CD4-positive, alpha-beta T cell treated with Interferon gamma for 1 hour (primary cell): ENCODE measurements around the gene MYO3B.

Experiments used
- DNase-seq: peaks from one replicate; pipeline ENCODE4 v3.0.0-alpha.2; 2020

The MYO3B gene

DNA sequence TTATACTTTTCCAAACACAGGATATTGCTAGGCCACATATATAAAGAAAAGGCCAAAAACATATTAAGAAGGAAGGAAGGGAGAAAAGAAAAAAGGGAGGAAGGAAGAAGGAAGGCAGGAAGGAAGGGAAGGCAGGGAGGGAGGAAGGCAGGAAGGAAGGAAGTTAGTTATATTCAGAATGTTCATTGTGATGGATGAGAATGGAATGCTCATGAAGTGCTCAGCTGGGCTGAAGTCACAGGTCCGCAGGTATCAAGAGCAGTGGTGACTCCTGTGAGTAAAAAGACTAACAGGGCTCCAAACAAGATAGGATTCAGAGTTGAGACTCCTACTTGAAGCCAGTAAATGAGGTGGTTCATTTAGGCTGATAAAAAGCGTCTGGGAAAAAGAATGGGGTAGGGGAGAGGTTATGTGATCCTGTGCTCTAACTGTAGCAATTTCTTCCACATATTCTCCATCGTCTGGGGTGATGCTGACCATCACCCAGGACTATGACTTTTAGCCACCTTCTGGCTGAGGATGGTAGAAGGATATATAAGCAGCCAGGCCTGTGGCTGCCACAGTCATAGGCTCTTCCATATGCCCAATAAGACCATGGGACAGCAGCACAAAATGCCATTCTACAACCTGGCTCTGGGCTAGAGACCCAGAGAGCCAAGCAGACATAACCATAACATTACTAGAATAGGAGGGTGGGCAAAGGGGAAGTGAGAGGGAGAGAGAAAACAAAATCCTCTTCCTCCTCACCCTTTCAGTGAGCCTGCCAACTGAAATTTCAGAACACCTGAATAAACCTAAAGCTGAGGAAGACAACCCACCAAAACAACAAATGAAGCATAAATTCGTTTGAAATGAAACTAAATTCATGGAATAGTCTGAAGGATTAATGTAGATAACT is 173.2 kb downstream of the MYO3B start:
- DNase-seq = no peak

DNA sequence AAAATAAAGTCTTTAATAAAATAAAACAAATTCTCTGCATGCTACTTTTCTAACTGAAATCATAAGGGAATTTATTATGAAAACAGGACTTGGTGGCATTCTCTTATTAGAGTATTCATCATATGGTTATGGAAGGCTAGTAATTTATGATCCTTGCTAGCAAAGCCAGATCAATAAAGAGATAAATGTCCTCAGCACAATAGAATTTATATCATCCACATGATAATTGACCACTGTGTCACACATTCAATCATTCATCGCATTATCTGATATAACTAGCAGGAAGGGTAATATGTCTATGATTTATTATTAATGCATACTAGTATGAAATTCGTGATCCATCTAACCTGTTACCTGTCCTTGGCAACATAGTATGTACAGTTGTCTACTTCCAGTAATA is 175.8 kb downstream of the MYO3B start:
- no peak for DNase-seq

- no peak for DNase-seq
Measured at GRCh38 chr2:170354388-170354787, 176.4 kb downstream of the MYO3B start.

DNA sequence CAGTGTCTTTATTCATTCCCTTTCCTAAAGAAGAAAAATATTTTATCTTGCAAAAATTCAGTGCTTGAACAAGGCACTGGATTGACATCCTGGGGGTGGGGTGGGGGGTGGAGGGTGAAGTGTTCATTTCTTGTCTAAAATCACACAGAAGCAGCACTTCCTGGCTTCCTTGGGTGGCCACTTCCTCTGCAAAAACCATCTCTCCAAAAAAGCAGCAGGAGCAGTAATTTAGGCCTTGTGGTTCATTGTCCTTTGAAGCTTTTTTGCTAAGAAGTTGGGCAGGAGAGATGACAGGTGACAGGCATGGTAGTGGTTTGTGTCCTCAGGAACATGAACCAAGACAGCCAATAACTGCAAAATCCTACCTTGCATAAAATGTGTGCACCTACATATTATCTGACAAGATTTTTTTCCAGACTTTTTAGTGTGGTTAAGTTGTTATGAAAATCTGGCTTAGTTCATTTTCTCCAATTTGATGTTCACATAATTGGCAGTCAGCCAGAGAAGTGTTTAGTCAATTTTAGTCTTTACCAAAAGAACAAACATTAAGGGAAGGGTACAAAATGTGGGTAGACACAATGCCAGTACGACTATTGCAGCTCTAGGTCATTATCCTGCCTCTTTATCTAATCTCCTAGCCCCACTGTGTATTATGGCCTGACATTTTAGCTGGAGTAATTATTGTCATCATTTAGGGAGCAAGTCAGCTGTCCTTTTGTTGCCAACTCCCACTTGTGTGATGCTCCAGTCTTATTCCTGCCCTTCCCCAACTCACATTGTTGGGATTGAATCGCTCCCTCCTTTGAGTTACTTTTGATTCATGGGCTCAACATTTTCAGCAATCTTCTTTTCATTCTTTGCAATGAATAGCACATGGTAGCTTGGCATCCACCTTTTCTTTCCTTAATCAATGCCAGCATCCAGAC is 177.2 kb downstream of the MYO3B start:
- no peak for DNase-seq

GRCh38 chr2:170359466-170359865 is 181.5 kb downstream of the MYO3B start:
- DNase-seq = no peak

- DNase-seq = no peak
Measured at GRCh38 chr2:170360546-170361089, 182.7 kb downstream of the MYO3B start.

DNA sequence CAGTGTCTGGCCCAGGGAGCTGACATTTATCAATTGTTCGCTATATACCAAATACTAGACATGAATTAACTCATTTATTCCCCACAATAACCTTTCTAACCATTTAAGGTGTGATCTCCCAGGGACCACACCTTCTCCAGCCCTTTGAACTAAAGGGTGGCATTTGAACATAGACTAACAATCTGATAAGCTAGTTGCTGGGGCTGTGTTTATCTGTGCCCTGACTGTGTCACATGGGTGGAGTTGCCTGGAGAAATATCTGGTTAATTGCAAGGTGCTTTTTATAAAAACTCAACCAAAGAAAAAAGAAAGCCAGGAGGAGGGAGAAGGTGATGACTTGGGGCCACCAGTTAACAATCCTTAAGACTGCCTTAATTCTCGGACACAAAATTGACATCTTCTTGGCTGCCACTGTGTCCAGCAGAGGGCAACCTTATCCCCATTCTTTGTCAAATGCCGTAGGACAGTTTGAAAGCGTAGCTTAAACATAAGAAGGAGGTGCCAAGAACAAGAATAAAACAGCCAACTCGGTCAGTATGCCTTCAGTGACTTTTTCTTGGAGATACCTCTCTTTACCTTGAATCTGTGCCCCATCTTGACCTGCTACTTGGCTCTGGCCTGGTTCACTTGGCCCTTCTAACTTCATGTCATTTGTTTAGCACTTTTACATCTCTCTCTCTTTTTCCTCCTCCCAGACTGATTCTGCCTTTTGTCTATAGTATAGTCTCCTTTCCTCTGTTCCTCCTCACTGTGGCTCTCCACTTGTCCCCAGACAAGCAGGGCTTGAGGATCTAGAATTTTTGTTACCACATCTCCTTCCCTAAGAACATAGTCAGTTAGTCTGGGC is 183.4 kb downstream of the MYO3B start:
- DNase-seq = peak; percentile 8

GRCh38 chr2:170362313-170362870 is 184.4 kb downstream of the MYO3B start:
- no peak for DNase-seq

GRCh38 chr2:170362871-170363631 is 185.1 kb downstream of the MYO3B start:
- DNase-seq = no peak

- DNase-seq = no peak
Measured at GRCh38 chr2:170365003-170365402, 187.1 kb downstream of the MYO3B start.

GRCh38 chr2:170365686-170366085 is 187.7 kb downstream of the MYO3B start:
- DNase-seq = no peak

- DNase-seq = no peak
Measured at GRCh38 chr2:170368370-170368769, 190.4 kb downstream of the MYO3B start.

- no peak for DNase-seq
Measured at GRCh38 chr2:170369228-170369627, 191.3 kb downstream of the MYO3B start.

GRCh38 chr2:170369894-170370293 is 191.9 kb downstream of the MYO3B start:
- no peak for DNase-seq

- no peak for DNase-seq
Measured at GRCh38 chr2:170371231-170371998, 193.5 kb downstream of the MYO3B start.

- DNase-seq = no peak
Measured at GRCh38 chr2:170375192-170375591, 197.2 kb downstream of the MYO3B start.

GRCh38 chr2:170377500-170378207 is 199.7 kb downstream of the MYO3B start:
- no peak for DNase-seq

DNA sequence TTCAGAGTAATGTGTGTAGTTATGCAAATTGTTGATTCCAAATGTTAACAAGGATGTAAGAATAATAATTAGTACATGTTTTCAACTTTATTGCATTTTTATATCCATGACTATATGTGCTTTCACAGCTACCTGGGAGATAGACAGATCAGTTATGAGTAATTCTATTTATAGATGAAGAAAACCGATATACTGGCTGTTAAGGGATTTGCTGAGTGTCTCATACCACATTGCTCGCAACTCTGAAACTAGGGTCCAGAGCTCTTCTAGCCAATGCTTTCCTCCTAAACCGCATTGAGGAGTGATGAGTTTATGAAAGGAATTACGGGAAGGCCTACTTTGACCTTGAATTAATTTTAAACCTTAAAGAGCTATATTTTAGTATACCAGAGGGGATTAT is 202.3 kb downstream of the MYO3B start:
- DNase-seq = no peak

DNA sequence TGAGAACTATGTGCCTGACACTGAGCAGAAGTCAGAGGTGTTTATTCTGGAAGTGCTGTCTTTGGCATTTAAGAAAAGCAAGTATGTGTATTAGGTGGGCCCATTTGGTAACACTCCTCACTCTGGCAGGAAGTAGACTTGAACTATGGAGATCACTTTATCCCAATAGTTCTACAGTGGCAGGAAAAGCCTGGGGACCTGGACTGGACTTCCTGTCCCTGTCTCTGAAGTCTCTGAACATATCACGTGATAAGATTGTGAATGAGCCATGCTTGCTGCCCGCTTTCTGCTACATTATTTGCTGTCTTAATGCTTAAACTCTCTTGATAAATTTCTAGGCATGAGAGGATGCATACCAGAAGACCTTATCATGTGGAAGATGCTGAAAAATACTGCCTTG is 203.7 kb downstream of the MYO3B start:
- DNase-seq = no peak

- no peak for DNase-seq
Measured at GRCh38 chr2:170386554-170386953, 208.6 kb downstream of the MYO3B start.
